Stimulated activated CD4-positive, alpha-beta T cell treated with anti-CD3 and anti-CD28 coated beads, Interleukin-2, amount 100 ng/mL, for 24 hours (primary cell): Measurements from ENCODE around the gene FOXJ1.

ENCODE experiments used
- DNase-seq, 2 donors: peaks; one replicate each; pipeline ENCODE4 v3.0.0-alpha.2; 2020

The FOXJ1 gene

DNA sequence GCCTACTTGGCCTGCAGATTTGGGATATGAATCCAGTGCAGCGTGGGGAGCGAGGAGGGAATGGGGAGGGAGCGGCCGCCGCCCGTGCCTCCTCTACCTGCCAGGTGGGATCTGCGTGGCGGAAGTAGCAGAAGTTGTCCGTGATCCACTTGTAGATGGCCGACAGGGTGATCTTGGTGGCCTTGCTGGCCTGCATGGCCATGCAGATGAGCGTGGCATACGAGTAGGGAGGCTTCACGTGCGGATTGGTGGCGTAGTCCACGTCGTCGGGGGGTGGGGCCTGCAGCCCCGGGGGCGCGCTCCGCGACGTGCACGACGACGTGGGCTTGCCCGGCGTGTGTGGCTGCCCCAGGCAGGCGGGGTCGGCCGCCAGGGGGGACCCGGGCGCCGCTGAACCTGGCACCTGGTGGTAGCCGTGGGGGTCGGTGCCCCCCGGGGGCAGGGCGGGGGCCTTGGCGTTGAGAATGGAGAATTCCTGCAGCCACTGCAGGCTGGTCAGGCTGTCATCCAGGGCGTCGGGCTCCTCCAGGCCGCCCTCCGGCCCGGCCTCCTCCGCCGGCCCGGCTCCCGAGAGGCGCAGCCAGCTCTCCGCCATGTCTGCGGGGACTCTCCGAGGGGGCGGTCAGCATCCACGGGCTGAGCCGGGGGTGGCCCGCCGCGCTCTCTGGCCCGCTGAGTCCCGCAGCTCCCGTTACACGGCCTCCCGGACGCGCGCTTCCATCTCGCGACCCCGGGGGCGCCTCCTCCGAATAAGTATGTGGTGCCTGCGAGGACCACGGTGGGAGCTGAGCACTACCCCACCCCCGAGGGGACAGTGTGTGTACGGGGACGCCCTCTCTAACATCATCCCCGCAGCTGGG, 1.0 kb downstream of the FOXJ1 start:
- peak in 1 of 2 donors; percentile 52 for DNase-seq

- DNase-seq = no peak
Observed at GRCh38 chr17:76138896-76139752, 1.9 kb downstream of the FOXJ1 start.

GRCh38 chr17:76138234-76138895, 2.7 kb downstream of the FOXJ1 start:
- no peak for DNase-seq

DNA sequence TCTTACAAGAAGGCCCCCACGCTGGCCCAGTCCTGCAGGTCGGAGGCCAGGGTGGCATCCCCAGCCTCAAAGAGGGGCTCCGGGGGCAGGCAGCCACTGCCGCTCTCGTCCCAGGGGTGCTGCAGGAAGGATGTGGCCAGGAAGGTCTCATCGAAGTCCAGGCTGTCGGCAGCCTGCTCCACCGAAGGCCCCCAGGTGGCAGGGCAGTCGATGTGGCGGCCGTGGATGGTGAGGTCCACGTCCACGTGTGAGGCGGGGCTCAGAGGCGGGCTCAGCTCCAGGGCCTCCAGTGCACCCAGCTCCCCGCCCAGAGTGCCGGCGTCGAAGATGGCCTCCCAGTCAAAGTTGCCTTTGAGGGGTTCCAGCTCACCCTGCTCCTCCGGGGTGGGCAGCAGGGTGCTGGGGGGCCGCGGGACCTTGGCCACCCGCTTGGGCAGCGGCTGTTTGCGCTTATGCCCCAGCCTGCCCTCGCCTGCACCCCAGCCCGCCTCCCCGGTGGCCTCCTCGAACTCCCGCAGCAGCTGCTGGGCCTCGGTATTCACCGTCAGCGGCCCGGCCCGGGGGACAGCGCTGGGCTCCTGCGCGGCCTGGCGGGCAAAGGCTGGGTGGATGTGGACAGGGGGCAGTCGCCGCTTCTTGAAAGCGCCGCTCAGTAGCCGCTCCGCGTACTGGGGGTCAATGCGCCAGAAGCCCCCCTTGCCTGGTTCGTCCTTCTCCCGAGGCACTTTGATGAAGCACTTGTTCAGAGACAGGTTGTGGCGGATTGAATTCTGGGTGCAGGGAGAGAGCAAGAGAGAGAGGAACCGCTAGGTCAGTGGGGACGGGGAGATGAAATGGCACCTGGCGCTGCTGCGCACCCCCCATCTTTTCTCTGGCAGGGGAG, 3.5 kb downstream of the FOXJ1 start:
- DNase-seq = no peak

GRCh38 chr17:76137001-76137350, 4.1 kb downstream of the FOXJ1 start:
- DNase-seq = no peak

GRCh38 chr17:76136276-76137000, 4.6 kb downstream of the FOXJ1 start:
- DNase-seq = no peak

GRCh38 chr17:76135810-76136188, 5.2 kb downstream of the FOXJ1 start:
- no peak for DNase-seq

DNA sequence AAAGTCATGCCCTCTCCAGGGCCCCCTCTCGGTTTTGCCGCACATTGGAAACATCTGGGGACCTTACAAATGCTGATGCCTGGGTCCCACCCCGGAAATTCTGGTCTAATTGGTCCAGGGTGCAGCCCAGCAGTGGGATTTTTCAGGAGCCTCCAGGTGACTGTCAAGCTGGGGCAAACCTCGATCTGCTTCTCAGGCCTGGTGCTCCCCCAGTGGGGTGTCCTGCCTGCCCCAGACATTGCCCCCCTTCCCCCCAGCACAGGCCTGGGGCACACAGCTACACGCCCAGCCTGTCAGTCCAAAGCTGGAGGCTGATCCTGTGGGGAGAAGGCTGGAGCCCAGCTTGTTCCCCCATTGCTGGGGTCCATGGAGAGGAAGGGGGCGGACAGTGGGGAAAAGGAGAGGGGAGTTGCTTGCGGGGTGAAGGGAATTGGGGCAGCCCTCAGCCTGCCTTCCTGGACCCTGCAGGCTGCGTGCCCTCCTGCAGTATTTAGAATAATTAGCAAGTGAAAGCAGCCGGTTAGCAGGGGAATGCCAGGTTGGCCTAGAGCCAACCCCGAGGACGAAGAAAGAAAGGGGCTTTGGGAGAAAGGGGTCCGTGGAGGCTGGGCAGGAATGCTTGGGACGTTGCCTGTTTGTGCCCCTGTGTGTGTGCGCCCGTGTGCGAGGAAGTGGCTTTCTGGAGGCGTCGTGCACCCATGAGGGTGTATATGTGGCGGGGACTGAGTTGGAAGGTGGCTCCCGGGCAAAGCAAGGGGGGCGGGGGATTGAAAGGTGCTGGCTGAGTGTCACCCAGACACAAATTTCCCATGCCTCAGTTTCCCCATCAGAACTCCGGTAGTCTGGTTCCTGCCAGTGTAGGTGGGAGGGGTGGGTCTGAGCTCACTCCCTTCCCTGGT, 5.9 kb downstream of the FOXJ1 start:
- DNase-seq = no peak

GRCh38 chr17:76132574-76133338, 8.3 kb downstream of the FOXJ1 start:
- no peak for DNase-seq

GRCh38 chr17:76131692-76132573, 9.1 kb downstream of the FOXJ1 start:
- DNase-seq = no peak

DNA sequence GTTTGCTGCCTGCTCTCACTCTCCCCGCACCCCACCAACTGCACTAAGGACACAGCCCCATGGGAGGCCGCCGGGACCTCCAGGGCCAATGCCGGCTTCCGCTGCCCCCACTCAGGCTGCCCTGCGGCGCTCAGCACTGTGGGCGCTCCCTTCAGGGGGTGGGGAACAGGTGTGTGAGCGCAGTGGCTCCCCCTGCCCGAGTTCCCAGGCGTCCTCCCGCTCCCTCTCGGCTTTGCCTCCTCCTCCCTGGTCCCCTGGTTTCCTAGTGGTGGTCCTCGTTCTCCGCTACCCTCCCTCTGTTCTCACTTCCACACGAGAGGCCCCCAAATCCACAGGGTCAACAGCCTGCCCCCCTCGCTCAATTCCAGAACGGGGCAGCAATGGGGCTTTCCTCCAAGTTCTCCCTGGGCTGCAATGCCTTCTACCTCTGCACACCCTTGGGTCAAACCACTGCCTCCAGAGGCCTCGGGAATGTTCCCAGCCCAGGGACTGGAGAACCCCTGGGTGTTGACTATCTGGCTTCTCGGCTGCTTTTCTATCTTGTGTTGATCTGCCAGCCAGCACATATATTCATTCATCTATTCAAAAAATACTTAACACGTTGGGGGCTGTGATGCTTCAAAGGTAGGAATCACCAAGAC, 9.9 kb downstream of the FOXJ1 start:
- DNase-seq = no peak

DNA sequence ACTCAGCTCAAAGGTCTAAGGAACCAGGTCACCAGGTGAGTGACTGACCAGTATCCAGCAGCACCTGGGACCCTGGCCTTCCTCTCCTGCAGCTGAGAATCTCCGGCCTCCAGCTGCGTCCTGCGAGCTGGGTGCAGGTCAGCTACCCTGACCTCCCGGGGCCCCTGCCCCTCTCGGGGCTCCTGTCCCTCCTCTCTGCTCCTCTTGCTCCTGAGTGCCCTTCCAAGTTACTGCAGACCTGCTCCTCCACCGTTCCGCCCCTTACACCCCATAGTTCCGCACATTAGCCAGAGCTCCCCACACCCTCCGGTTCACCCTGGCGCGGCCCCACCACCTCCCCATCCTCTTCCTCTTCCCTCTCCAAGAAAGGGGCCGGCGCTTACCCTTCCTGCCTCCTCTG, 10.6 kb downstream of the FOXJ1 start:
- DNase-seq = no peak

- no peak for DNase-seq
Observed at GRCh38 chr17:76125922-76126321, 15.1 kb downstream of the FOXJ1 start.

DNA sequence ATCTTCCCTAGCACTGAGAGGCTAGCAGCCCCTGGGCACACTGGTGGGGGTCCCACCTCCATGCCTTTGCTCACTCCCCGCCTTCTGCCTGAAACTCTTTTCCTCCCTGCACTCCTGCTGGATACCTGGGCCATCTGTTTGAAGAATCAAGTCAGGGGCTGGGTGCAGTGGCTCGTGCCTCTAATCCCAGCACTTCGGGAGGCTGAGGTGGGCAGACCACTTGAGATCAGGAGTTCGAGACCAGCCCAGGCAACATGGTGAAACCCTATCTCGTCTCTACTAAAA, 15.7 kb downstream of the FOXJ1 start:
- no peak for DNase-seq

GRCh38 chr17:76124582-76125390, 16.3 kb downstream of the FOXJ1 start:
- DNase-seq = no peak

DNA sequence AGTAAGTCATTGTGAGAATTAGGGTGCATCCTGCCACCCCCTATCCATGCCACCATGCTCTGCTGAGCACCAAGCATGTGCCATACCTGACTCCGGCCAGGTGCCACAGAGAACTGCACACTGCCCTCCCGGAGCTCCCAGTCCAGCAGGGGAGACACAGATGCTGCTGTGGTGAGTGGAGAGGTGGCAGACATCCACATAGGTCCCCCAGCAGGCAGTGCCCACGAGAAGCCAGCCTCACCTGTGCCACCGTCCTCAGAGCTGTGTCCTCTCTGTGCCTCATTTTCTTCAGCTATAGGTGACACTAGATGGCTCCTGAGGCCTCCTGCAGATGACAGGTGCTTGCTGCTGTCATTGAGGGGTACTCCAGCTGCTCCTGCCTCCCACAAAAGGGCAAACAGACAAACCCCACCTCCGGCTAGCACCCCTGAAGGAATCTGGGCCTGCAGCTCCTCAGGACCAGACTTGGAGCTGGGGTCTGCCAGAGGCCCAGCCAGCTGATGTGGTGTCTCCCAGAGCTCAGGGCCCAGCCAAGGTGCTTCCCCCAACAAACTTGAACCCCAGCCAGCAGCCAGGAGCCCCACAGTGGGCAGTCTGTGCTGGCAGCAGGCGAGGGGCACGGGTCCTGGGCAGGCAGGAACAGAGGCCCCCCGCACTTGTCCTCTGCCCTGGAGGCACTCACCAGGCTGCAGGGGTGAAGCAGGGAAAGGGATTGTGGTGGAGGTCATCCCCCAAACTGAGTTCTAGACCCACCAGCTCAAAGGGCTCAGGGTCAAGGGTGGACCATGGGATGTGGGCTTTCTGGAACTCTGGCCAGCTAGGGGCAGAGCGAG, 17.1 kb downstream of the FOXJ1 start:
- no peak for DNase-seq

DNA sequence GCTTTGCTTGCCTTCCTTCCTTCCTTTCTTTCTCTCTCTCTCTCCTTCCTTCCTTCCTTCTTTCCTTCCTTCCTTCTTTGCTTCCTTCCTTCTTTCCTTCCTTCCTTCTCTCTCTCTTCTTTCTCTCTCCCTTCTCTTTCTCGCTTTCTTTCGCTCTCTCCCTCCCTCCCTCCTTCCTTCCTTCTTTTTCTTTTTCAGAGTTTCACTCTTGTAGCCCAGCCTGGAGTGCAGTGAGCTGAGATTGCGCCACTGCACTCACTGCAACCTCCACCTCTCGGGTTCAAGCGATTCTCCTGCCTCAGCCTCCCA, 17.9 kb downstream of the FOXJ1 start:
- no peak for DNase-seq
